IPS DF 6.9 (cell line): Measurements from ENCODE around the gene SGMS1.
"Not testable (repeated sequence)": the region's sequence is repeated elsewhere in the genome, so short reads cannot be mapped to it uniquely, and the experiment has no call there.

Source experiments
- DNase-seq: peaks from one replicate; pipeline ENCODE4 v3.0.0-alpha.2; 2013; ENCODE audit warnings: low read depth, low spot score
- H3K27ac ChIP-seq: one replicate; pipeline ENCODE4 v1.5.1; 2013; ENCODE audit warnings: low read length, control low read depth
- H3K27me3 ChIP-seq: 2 replicates; pipeline ENCODE4 v1.6.1; 2013; ENCODE audit warnings: mild to moderate bottlenecking, low read length; ENCODE audit not compliant: control insufficient read depth, insufficient read depth
- H3K36me3 ChIP-seq: 2 replicates; pipeline ENCODE4 v1.6.1; 2013; ENCODE audit warnings: low read length; ENCODE audit not compliant: control insufficient read depth, insufficient read depth
- H3K4me1 ChIP-seq: 2 replicates; pipeline ENCODE4 v1.6.1; 2013; ENCODE audit warnings: low read length; ENCODE audit not compliant: control insufficient read depth, insufficient read depth
- H3K4me3 ChIP-seq: 2 replicates; pipeline ENCODE4 v1.5.1; 2013; ENCODE audit warnings: mild to moderate bottlenecking, low read length
- H3K9me3 ChIP-seq: 2 replicates; pipeline ENCODE4 v1.6.1; 2013; ENCODE audit warnings: low read length, inconsistent platforms; ENCODE audit not compliant: control insufficient read depth, insufficient read depth
- WGBS: extraction: QIAGEN DNeasy Blood & Tissue Kit; methylation state at CpG from one replicate; pipeline ENCODE4 v1.1.7; 2013; ENCODE audit warnings: mixed read lengths, missing lambda C conversion rate; ENCODE audit not compliant: insufficient read length, insufficient coverage; 5-methylcytosine and 5-hydroxymethylcytosine counted together

Gene SGMS1

DNA sequence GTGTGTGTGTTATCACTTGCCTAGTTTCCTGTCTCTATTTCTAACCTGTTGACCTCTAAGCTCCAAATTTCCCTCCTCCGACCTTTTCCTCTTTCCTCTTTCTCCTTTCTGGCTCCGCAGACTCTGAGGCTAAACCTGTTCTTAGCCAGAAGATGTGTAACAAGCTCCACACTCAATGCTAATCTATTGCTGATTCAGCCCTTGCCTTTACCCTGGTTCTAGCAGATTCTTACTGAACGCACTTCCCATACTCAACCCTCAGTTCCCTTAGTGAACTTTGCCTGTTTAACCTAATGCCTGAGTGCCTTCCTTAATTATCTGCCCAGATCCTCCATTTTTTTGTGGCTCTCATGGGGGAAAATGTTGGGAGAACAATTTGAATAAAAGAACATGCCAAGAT lies 30.0 kb upstream of the SGMS1 start:
- Histone ChIP-seq H3K4me3 (no peak overlapping the region), H3K4me1 (no peaks in the 10 kb centered on the region), H3K27me3 (no peaks in the 10 kb centered on the region), H3K27ac (no peak overlapping the region), H3K36me3 (no peaks in the 10 kb centered on the region), H3K9me3 (no peaks in the 10 kb centered on the region)
- WGBS, result no CpG with 5 or more reads among the region's 3 CpGs
- DNase-seq, result no peak

DNA sequence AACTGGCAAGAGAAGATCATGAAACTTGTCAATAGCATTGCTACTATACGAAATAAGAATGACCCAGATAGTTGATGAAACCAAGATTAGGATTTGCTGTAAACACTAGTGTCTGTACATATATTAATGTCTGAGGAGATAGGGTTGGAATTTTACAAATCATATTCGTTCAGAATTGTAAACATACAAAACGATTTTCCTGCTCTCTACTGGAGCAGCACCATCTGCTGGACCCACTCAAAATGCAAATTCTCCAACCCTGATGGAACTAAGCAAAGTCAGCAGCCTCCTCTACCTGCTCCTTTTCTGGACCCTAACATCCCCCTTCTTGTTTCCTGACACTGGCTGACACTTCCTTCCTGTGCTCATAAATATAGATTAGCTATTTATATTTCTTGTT lies 29.4 kb upstream of the SGMS1 start:
- Histone ChIP-seq H3K27me3 (no peaks in the 10 kb centered on the region), H3K9me3 (no peaks in the 10 kb centered on the region), H3K4me3 (no peak overlapping the region), H3K4me1 (no peaks in the 10 kb centered on the region), H3K27ac (no peak overlapping the region), H3K36me3 (no peaks in the 10 kb centered on the region)
- WGBS, result no CpG with 5 or more reads among the region's 3 CpGs
- DNase-seq, result no peak

DNA sequence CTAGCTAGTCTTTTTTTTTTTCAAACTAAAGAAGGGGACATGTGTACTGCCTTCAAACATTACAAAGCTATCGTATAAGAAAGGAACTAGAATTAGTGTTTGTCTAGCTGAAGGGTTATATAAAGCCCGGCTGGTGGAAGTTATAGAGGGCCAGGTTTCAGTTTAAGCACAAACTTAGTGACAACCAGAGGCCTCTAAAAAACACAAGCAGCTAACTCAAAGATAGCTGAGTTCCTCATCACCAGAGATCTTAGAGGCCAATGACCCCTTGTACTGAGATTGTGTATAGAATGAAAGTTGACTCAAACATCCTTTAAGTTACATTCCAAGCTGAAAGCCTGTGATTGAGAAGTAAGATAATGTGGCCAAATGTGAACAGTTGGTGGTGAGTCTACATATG lies 28.1 kb upstream of the SGMS1 start:
- no peaks in the 10 kb centered on the region for H3K4me1 ChIP-seq
- H3K9me3 ChIP-seq, result no peaks in the 10 kb centered on the region
- no CpG with 5 or more reads among the region's 2 CpGs for WGBS
- H3K27me3 ChIP-seq, result no peaks in the 10 kb centered on the region
- no peak for DNase-seq
- H3K4me3 ChIP-seq, result no peak overlapping the region
- no peak overlapping the region for H3K27ac ChIP-seq
- no peaks in the 10 kb centered on the region for H3K36me3 ChIP-seq

DNA sequence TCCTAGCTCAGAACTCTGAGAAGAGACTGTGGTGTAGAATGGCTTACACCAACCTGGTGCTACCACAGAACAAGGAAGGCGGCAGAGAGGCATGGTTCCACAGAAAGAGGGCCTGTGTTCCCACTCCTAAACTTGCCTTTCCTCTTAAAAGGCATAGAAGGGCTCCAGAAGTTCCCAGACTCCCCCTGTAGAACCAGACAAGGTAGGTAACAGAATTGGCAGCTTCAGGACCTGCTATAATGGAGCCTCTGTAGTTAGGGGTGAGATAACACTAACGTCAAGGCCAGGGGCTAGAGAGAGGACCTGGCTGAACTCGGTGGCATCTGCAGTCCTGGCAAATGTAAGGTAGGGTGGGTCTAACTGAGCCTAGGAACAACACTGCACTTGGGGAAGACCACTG lies 26.7 kb upstream of the SGMS1 start:
- Histone ChIP-seq H3K27me3 (no peaks in the 10 kb centered on the region), H3K36me3 (no peaks in the 10 kb centered on the region), H3K9me3 (no peaks in the 10 kb centered on the region), H3K27ac (no peak overlapping the region), H3K4me1 (no peaks in the 10 kb centered on the region), H3K4me3 (no peak overlapping the region)
- no CpG with 5 or more reads among the region's 3 CpGs for WGBS
- DNase-seq, result no peak

DNA sequence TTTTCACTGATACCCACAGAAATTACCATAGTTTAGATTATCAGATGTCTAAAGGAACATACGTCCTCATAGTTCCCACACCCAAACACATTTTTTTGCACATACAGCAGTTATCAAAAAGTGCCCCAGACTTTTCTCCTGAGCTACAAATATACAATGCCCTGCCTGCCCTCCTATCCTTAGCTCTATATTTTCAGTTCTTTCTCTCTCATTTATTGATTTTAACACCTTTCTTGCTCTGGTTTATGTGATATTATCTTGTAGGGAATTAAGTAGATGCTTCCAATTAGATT lies 25.1 kb upstream of the SGMS1 start:
- no peaks in the 10 kb centered on the region for H3K9me3 ChIP-seq
- no peak overlapping the region for H3K4me3 ChIP-seq
- no peaks in the 10 kb centered on the region for H3K36me3 ChIP-seq
- no peaks in the 10 kb centered on the region for H3K27me3 ChIP-seq
- WGBS, result no CpG with 5 or more reads among the region's 1 CpG
- no peak for DNase-seq
- H3K27ac ChIP-seq, result no peak overlapping the region
- no peaks in the 10 kb centered on the region for H3K4me1 ChIP-seq

DNA sequence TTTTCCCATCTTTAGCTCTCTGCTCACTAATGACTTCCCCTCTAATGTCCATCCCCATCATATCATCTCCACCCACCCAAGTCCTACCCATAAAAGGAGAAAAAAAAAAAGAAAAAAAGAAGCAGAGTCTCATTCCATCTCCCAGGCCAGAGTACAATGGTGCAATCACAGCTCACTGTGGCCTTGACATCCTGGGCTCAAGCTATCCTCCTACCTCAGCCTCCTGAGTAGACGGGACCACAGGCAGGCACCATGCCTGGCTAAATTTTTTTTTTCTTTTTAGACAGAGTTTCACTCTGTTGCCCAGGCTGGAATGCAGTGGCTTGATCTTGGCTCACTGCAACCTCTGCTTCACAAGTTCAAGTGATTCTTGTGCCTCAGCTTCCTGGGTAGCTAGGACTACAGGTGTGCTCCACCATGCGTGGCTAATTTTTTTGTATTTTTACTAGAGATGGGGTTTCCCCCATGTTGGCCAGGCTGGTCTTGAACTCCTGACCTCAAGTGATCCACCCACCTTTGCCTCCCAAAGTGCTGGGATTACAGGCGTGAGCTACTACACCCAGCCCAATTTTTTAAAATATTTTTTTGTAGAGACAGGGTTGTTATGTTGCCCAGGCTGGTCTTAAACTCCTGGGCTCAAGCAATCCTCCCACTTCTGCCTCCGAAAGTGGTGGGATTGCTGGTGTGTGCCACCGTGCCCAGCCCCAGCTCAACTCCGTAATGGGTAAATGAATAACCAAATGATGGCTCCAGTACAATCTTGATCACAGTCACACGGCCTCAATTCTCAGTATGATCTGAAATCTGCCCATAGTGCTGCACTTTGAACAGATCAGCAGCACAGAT lies 24.6 kb upstream of the SGMS1 start:
- no CpG with 5 or more reads among the region's 7 CpGs for WGBS
- no peaks in the 10 kb centered on the region for H3K9me3 ChIP-seq
- no peak overlapping the region for H3K4me3 ChIP-seq
- no peaks in the 10 kb centered on the region for H3K4me1 ChIP-seq
- H3K36me3 ChIP-seq, result no peaks in the 10 kb centered on the region
- no peaks in the 10 kb centered on the region for H3K27me3 ChIP-seq
- H3K27ac ChIP-seq, result no peak overlapping the region
- no peak for DNase-seq

DNA sequence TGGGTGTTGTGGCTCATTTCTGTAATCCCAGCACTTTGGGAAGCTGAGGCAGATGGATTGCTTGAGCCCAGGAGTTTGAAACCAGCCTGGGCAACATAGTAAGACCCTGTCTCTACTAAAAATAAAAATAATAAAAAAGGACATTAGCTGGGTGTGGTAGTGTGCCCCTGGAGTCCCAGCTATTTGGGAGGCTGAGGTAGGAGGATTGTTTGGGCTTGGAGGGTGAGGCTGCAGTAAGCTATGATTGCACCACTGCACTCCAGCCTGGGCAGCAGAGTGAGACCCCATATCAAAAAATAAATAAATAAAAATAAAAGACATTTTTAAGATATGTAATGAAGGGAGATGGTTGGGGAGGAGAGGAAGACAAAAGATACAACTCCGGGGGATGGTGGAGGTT lies 23.6 kb upstream of the SGMS1 start:
- H3K4me1 ChIP-seq, H3K4me3 ChIP-seq, H3K36me3 ChIP-seq, H3K27ac ChIP-seq, H3K9me3 ChIP-seq, H3K27me3 ChIP-seq, DNase-seq: not testable (repeated sequence)
- 100% methylated on average over 1 of the region's 1 CpG for WGBS

DNA sequence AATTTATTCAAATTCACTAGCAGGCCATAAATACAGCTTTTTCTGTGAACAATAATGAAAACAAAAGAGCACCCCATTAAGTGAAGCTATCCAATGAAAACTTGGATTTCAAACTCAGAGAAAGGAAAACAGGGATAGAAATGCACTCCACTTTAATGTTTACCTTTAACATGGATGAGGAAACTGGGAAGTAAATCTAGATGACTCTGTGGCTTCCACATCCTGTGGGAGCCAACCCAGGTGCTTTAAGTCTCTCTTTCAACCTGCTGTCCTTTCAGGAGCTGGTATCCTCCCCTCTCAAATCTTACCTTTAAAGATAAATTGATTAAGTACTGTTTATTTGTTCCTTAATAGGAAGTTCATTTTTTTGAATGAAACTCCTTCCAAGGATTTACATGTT lies 21.5 kb upstream of the SGMS1 start:
- H3K27ac ChIP-seq, result no peak overlapping the region

DNA sequence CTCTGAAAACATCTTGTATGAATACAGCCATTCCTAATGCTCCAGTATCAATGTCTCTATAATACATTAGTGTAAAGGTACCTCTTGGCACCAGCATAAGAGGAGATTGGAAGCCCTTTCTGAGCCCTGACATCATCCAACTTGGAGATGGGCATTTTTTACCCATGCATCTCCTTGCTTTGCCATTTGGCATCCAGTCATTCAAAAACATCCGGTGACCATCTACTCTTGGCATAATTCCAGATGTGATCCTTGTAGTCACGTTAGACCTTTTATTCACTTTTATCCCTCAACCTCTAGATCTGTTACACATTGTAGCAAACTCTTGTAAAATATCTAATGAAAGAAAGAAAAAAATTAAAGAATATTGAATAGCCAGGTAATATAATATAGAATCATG lies 17.9 kb upstream of the SGMS1 start:
- DNase-seq, result no peak
- Histone ChIP-seq H3K4me1 (no peaks in the 10 kb centered on the region), H3K27ac (no peak overlapping the region), H3K27me3 (no peaks in the 10 kb centered on the region), H3K4me3 (no peak overlapping the region), H3K9me3 (no peaks in the 10 kb centered on the region), H3K36me3 (no peaks in the 10 kb centered on the region)
- WGBS, result no CpG with 5 or more reads among the region's 2 CpGs

More for the DNA sequence above, 21.5 kb upstream of the SGMS1 start:
- Histone ChIP-seq H3K4me3 (no peak overlapping the region), H3K27me3 (no peaks in the 10 kb centered on the region), H3K36me3 (no peaks in the 10 kb centered on the region), H3K4me1 (no peaks in the 10 kb centered on the region), H3K9me3 (no peaks in the 10 kb centered on the region)
- no peak for DNase-seq

DNA sequence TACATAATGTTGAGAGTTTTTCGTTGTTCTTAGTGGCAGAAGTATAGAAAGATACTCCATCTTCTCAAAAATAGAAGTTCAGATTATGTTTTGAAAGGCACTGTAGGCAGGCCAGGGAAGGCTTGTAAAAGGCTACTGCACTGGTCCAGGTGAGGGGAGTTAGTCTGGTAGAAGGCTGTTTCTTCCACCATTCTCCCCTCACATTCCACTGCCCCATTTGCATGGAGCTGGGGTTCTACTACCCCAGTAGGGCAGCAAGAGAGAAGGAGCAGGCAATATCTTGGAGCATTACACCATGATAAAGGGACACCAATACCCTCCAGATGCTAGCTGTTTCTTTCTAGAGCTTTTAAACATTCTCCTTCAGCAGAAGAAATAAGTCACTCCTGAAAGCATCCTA lies 16.5 kb upstream of the SGMS1 start:
- H3K36me3 ChIP-seq, result no peaks in the 10 kb centered on the region
- no peaks in the 10 kb centered on the region for H3K9me3 ChIP-seq
- H3K27me3 ChIP-seq, result no peaks in the 10 kb centered on the region
- no CpG with 5 or more reads among the region's 1 CpG for WGBS
- H3K4me3 ChIP-seq, result no peak overlapping the region
- no peaks in the 10 kb centered on the region for H3K4me1 ChIP-seq
- no peak for DNase-seq
- H3K27ac ChIP-seq, result no peak overlapping the region
